Progenitor cell of endocrine pancreas (in vitro differentiated cells): Measurements from ENCODE around the gene NPTX2. TPM values are rescaled to one million over a fixed set of nuclear protein-coding genes. Genes with fewer than 3 reads are reported as not detected.

ENCODE experiments used
- DNase-seq: peaks from one replicate; pipeline ENCODE4 v3.0.0; 2021; ENCODE audit warnings: low spot score; ENCODE audit not compliant: unreplicated experiment
- H3K27ac Mint-ChIP-seq: 2 replicates; pipeline ENCODE4 v1.8.0; 2021; ENCODE audit warnings: mild to moderate bottlenecking, moderate library complexity, mixed read lengths
- H3K27me3 Mint-ChIP-seq: 2 replicates; pipeline ENCODE4 v1.8.0; 2021; ENCODE audit warnings: mixed read lengths
- H3K36me3 Mint-ChIP-seq: 2 replicates; pipeline ENCODE4 v1.8.0; 2022; ENCODE audit warnings: mixed read lengths; ENCODE audit not compliant: insufficient read depth
- H3K4me1 Mint-ChIP-seq: 2 replicates; pipeline ENCODE4 v1.8.0; 2021; ENCODE audit warnings: low read depth, mixed read lengths
- H3K4me3 Mint-ChIP-seq: 2 replicates; pipeline ENCODE4 v1.8.0; 2021; ENCODE audit warnings: low read depth, mild to moderate bottlenecking, moderate library complexity, mixed read lengths
- H3K9me3 Mint-ChIP-seq: 2 replicates; pipeline ENCODE4 v1.8.0; 2021; ENCODE audit warnings: low read depth, mixed read lengths
- total RNA-seq: library from RNA; stranded (reverse); gene quantifications from 2 replicates; pipeline ENCODE4 v1.2.1, GENCODE V29; 2021
- TF ChIP-seq, protein P1 (sequence below): fragments of 200-600 bp; sonication (generic); IDR thresholded peaks from one replicate; pipeline ENCODE4 v1.5.0; 2021; ENCODE audit warnings: antibody characterized with exemption, mild to moderate bottlenecking; ENCODE audit not compliant: unreplicated experiment

The NPTX2 gene
- total RNA-seq, 1 donor from 2014 or later = 0.14 TPM

DNA sequence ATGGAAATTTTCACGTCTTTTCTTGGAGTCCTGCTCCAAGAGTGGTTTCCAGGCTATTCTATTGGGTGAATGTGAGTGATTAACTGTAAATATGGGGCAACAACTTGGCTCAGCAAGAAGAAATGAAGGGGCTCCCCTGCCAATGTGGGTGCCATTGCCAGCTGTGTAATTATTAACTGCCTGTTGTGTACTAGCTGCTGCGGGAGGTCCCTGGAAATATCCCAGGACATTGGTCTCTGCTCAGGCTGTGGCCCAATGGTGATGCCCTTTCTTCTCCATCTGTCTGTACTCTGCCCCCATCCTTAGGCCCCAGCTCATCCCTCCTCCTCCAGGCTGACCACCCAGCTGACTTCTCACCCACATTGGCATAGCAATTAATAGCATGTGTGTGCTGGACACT lies 29.4 kb downstream of the NPTX2 start:
- no peak for DNase-seq
- Mint-ChIP-seq H3K9me3 (no peaks in the 10 kb centered on the region), H3K36me3 (no peaks in the 10 kb centered on the region), H3K27ac (no peak overlapping the region), H3K4me1 (no peaks in the 10 kb centered on the region), H3K27me3 (peaks cover 21% of the 10 kb centered on the region), H3K4me3 (no peak overlapping the region)
- TF ChIP-seq, protein P1, sequence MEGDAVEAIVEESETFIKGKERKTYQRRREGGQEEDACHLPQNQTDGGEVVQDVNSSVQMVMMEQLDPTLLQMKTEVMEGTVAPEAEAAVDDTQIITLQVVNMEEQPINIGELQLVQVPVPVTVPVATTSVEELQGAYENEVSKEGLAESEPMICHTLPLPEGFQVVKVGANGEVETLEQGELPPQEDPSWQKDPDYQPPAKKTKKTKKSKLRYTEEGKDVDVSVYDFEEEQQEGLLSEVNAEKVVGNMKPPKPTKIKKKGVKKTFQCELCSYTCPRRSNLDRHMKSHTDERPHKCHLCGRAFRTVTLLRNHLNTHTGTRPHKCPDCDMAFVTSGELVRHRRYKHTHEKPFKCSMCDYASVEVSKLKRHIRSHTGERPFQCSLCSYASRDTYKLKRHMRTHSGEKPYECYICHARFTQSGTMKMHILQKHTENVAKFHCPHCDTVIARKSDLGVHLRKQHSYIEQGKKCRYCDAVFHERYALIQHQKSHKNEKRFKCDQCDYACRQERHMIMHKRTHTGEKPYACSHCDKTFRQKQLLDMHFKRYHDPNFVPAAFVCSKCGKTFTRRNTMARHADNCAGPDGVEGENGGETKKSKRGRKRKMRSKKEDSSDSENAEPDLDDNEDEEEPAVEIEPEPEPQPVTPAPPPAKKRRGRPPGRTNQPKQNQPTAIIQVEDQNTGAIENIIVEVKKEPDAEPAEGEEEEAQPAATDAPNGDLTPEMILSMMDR = no peak

- DNase-seq = no peak
- Mint-ChIP-seq H3K36me3 (no peaks in the 10 kb centered on the region), H3K4me3 (no peak overlapping the region), H3K9me3 (no peaks in the 10 kb centered on the region), H3K4me1 (no peaks in the 10 kb centered on the region), H3K27ac (no peak overlapping the region), H3K27me3 (peaks cover 21% of the 10 kb centered on the region)
- TF ChIP-seq, protein P1 = no peak
Observed at GRCh38 chr7:98647326-98647725, 30.2 kb downstream of the NPTX2 start.

- Mint-ChIP-seq H3K4me1 (no peaks in the 10 kb centered on the region), H3K4me3 (no peak overlapping the region), H3K27me3 (peaks cover 21% of the 10 kb centered on the region), H3K27ac (no peak overlapping the region), H3K9me3 (no peaks in the 10 kb centered on the region), H3K36me3 (no peaks in the 10 kb centered on the region)
- TF ChIP-seq, protein P1 = no peak
- DNase-seq = no peak
Observed at GRCh38 chr7:98651760-98652159, 34.7 kb downstream of the NPTX2 start.

GRCh38 chr7:98653601-98654310 lies 36.7 kb downstream of the NPTX2 start:
- Mint-ChIP-seq H3K9me3 (no peaks in the 10 kb centered on the region), H3K4me3 (no peak overlapping the region), H3K27me3 (peaks cover 22% of the 10 kb centered on the region), H3K4me1 (no peaks in the 10 kb centered on the region), H3K27ac (no peak overlapping the region), H3K36me3 (no peaks in the 10 kb centered on the region)
- DNase-seq = no peak
- TF ChIP-seq, protein P1 = no peak

GRCh38 chr7:98654524-98655272 lies 37.6 kb downstream of the NPTX2 start:
- Mint-ChIP-seq H3K27me3 (peaks cover 17% of the 10 kb centered on the region), H3K4me3 (no peak overlapping the region), H3K4me1 (no peaks in the 10 kb centered on the region), H3K27ac (no peak overlapping the region), H3K36me3 (no peaks in the 10 kb centered on the region), H3K9me3 (no peaks in the 10 kb centered on the region)
- TF ChIP-seq, protein P1 = no peak
- DNase-seq = no peak
